Common myeloid progenitor, CD34-positive (primary cell): ENCODE measurements around the gene NOSIP.

Experiments
- CTCF ChIA-PET: fragments of 350-600 bp; sonication (Branson Sonifier 250); formaldehyde crosslinking; loops from one replicate; lab custom pipeline; 2021; ENCODE audit warnings: antibody characterized with exemption; lab: Charles Lee
- POLR2A ChIA-PET: fragments of 350-600 bp; sonication (Branson Sonifier 250); formaldehyde crosslinking; loops from one replicate; lab custom pipeline; 2021; ENCODE audit warnings: antibody characterized with exemption; lab: Charles Lee
- DNase-seq, 3 donors: peaks; one replicate each; pipeline versions ENCODE4 v3.0.0 to v3.0.0-alpha.2; 2013
- H3K27ac ChIP-seq, 2 experiments: 1 replicate in 1 of 2; 2 replicates in 1 of 2; pipeline ENCODE4 v1.7.0; 2013; ENCODE audit warnings: inconsistent platforms in 2 of 2, low read length in 2 of 2, mild to moderate bottlenecking in 2 of 2, low read depth in 1 of 2, moderate library complexity in 1 of 2; ENCODE audit not compliant: severe bottlenecking in 2 of 2, insufficient read depth in 1 of 2, poor library complexity in 1 of 2
- H3K27me3 ChIP-seq, 5 experiments: replicated peaks in 2 of 5; 1 replicate in 3 of 5; 2 replicates in 2 of 5; pipeline versions ENCODE4 v1.6.1 to v1.7.0; 2013; ENCODE audit warnings: low read length in 4 of 5, mild to moderate bottlenecking in 2 of 5, moderate library complexity in 2 of 5, inconsistent platforms in 1 of 5; ENCODE audit not compliant: insufficient read depth in 5 of 5, control insufficient read depth in 4 of 5
- H3K36me3 ChIP-seq, 4 experiments: 1 replicate in 2 of 4; 2 replicates in 2 of 4; pipeline versions ENCODE4 v1.6.1 to v1.7.0; 2013; ENCODE audit warnings: low read length in 3 of 4, control low read depth in 1 of 4, mild to moderate bottlenecking in 1 of 4; ENCODE audit not compliant: control insufficient read depth in 4 of 4, insufficient read depth in 4 of 4
- H3K4me1 ChIP-seq, 4 experiments: 1 replicate in 3 of 4; 2 replicates in 1 of 4; pipeline versions ENCODE4 v1.6.1 to v1.7.1; 2013; ENCODE audit warnings: low read length in 3 of 4, mild to moderate bottlenecking in 3 of 4, control low read depth in 1 of 4, inconsistent platforms in 1 of 4, moderate library complexity in 1 of 4; ENCODE audit not compliant: control insufficient read depth in 4 of 4, insufficient read depth in 4 of 4; ENCODE audit errors: control extremely low read depth in 1 of 4
- H3K4me3 ChIP-seq, 7 experiments: 1 replicate in 4 of 7; 2 replicates in 3 of 7; pipeline versions ENCODE4 v1.5.1 to v1.7.0; 2013; ENCODE audit warnings: mild to moderate bottlenecking in 7 of 7, low read length in 6 of 7, moderate library complexity in 6 of 7, inconsistent platforms in 2 of 7, low read depth in 2 of 7, control low read depth in 1 of 7; ENCODE audit not compliant: insufficient read depth in 4 of 7, control insufficient read depth in 1 of 7; ENCODE audit errors: extremely low read depth in 1 of 7
- H3K9me3 ChIP-seq, 5 experiments: 1 replicate in 4 of 5; 2 replicates in 1 of 5; pipeline versions ENCODE4 v1.6.1 to v1.7.1; 2013; ENCODE audit warnings: low read length in 4 of 5, mild to moderate bottlenecking in 2 of 5, inconsistent platforms in 1 of 5, low read depth in 1 of 5, moderate library complexity in 1 of 5; ENCODE audit not compliant: control insufficient read depth in 4 of 5, insufficient read depth in 2 of 5; ENCODE audit errors: control extremely low read depth in 1 of 5
- WGBS: methylation state at CpG from one replicate; pipeline ENCODE4 v1.1.5; 2013; ENCODE audit not compliant: insufficient coverage; 5-methylcytosine and 5-hydroxymethylcytosine counted together

NOSIP gene

GRCh38 chr19:49590971-49591730 is 10.8 kb upstream of the NOSIP start, which contains the start of gene PRR12:
PRR12 (plus strand) TSS chr19:49591182; CDS start chr19:49591655, 473 bp downstream.
- peak within 1 kb of the TSS; percentile 64 to 82 for H3K27ac ChIP-seq
- ChIA-PET POLR2A (interaction anchor here (0.6 to 5.2 kb wide), 4 partner anchors 11 to 86 kb away, joined by 3 to 28 read pairs (median 10); partner anchors contain the start of genes NOSIP, PRMT1, PRRG2 and RRAS), CTCF (interaction anchor here (0.7 to 2.0 kb wide), 3 partner anchors 49 to 93 kb away, joined by 3 to 6 read pairs (median 5); partner anchors contain the start of gene RRAS)

GRCh38 chr19:49590071-49590970 is 10.0 kb upstream of the NOSIP start:
- Histone ChIP-seq H3K27me3 (no peaks in the 10 kb centered on the region), H3K27ac (peak overlapping the region; percentile 64 to 82), H3K9me3 (no peaks in the 10 kb centered on the region), H3K4me3 (peak overlapping the region; percentile 70 to 96 (median 84)), H3K4me1 (peaks cover 0 to 30% (median 27%) of the 10 kb centered on the region in 4 experiments), H3K36me3 (peaks cover 0 to 18% (median 10%) of the 10 kb centered on the region in 4 experiments)
- ChIA-PET CTCF (interaction anchor here (0.7 to 2.0 kb wide), 5 partner anchors 10 to 92 kb away, joined by 3 to 6 read pairs (median 5); partner anchors contain the start of genes NOSIP and RRAS), POLR2A (interaction anchor here (0.6 to 5.2 kb wide), 5 partner anchors 10 to 138 kb away, joined by 4 to 28 read pairs (median 5); partner anchors contain the start of genes NOSIP, PRMT1, PRRG2 and RRAS)
- WGBS: 0% methylated on average over 29 of the region's 58 CpGs
- DNase-seq: peak; percentile 97 to 99 (median 98)

More at GRCh38 chr19:49590971-49591730, 10.8 kb upstream of the NOSIP start, which contains the start of gene PRR12:
- no peaks in the 10 kb centered on the region for H3K9me3 ChIP-seq
- DNase-seq: peak; percentile 72 to 87 (median 81)
- H3K36me3 ChIP-seq: peaks cover 0 to 23% (median 14%) of the 10 kb centered on the region in 4 experiments
- peaks cover 0 to 30% (median 27%) of the 10 kb centered on the region in 4 experiments for H3K4me1 ChIP-seq
- H3K27me3 ChIP-seq: no peaks in the 10 kb centered on the region
- peak within 1 kb of the TSS; percentile 82 to 96 (median 91) for H3K4me3 ChIP-seq
- 0% methylated on average over 9 of the region's 66 CpGs for WGBS

DNA sequence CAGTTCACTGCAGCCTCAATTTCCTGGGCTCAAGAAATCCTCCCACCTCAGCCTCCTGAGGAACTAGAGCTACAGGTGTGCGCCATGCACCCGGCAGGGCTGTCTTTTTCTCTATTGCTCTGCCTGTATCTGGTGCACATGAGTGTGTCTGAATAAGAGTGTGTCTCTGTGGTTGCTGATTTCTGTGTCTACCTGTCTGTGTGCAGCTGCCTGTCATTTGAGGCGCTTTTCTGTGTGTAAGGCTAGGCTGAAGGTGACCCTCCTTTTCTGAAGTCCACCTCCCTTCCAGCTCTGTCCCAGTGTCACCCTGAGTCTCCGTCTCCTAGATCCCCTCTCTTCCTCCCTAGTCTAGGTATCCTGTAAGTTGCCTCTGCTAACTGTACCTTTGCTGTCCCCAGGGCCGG is 9.1 kb upstream of the NOSIP start:
- Histone ChIP-seq H3K36me3 (peaks cover 0 to 10% (median 7%) of the 10 kb centered on the region in 4 experiments), H3K9me3 (no peaks in the 10 kb centered on the region), H3K27me3 (no peaks in the 10 kb centered on the region), H3K27ac (no peak overlapping the region), H3K4me1 (peaks cover 0 to 30% (median 27%) of the 10 kb centered on the region in 4 experiments), H3K4me3 (no peak overlapping the region)
- 57% methylated on average over 5 of the region's 5 CpGs for WGBS
- ChIA-PET CTCF (interaction anchor here (1.0 to 2.0 kb wide), 3 partner anchors 9 to 83 kb away, joined by 5 to 6 read pairs (median 5); partner anchors contain the start of gene NOSIP), POLR2A (interaction anchor here (0.6 to 5.2 kb wide), 5 partner anchors 9 to 137 kb away, joined by 4 to 28 read pairs (median 5); partner anchors contain the start of genes NOSIP, PRMT1, PRRG2 and RRAS)
- DNase-seq: no peak

GRCh38 chr19:49588365-49589122 is 8.2 kb upstream of the NOSIP start:
- H3K9me3 ChIP-seq: no peaks in the 10 kb centered on the region
- no peak overlapping the region for H3K27ac ChIP-seq
- ChIA-PET POLR2A (interaction anchor here (2.3 to 5.2 kb wide), 2 partner anchors 8 to 53 kb away, joined by 15 to 28 read pairs; partner anchors contain the start of genes NOSIP, PRRG2, RRAS and SCAF1), CTCF (interaction anchor here (1.8 kb wide), 1 partner anchor 18 kb away, joined by 5 read pairs; no protein-coding TSS in a partner anchor)
- DNase-seq: no peak
- H3K4me1 ChIP-seq: peaks cover 0 to 25% (median 23%) of the 10 kb centered on the region in 4 experiments
- peaks cover 0 to 1% (median under 1%) of the 10 kb centered on the region in 4 experiments for H3K36me3 ChIP-seq
- H3K27me3 ChIP-seq: no peaks in the 10 kb centered on the region
- no peak overlapping the region for H3K4me3 ChIP-seq
- 97% methylated on average over 15 of the region's 18 CpGs for WGBS

- H3K27me3 ChIP-seq: no peaks in the 10 kb centered on the region
- DNase-seq: no peak
- H3K27ac ChIP-seq: no peak overlapping the region
- ChIA-PET POLR2A (no interaction called here), CTCF (interaction anchor here (2.6 kb wide), 1 partner anchor 17 kb away, joined by 11 read pairs; no protein-coding TSS in a partner anchor)
- peaks cover 0 to 14% (median 14%) of the 10 kb centered on the region in 4 experiments for H3K4me1 ChIP-seq
- no peaks in the 10 kb centered on the region for H3K9me3 ChIP-seq
- H3K4me3 ChIP-seq: no peak overlapping the region
- no peaks in the 10 kb centered on the region for H3K36me3 ChIP-seq
- WGBS: no CpG with 5 or more reads among the region's 8 CpGs
Observed at GRCh38 chr19:49587227-49587626, 6.9 kb upstream of the NOSIP start.

DNA sequence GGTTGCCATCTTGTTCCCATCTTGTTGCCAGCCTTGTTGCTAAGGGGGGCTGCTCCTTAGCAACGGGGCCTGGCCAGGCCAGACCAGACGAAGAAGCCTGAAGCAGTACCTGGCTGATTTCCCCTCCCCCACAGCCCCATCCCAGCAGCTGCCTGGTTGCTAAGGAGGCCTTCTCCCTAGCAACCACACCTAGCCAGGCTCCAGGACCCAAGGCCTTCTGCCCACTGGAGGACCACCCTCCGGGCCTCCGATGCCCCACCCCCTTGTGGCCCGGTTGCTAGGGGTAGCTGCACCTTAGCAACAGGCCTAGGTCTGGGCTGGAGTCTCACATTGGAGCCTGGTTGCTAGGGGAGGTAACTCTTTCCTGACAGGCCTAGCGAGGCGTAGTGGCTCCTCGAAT is 4.7 kb upstream of the NOSIP start:
- Histone ChIP-seq H3K9me3 (no peaks in the 10 kb centered on the region), H3K27ac (no peak overlapping the region), H3K4me3 (no peak overlapping the region), H3K4me1 (peaks cover 3 to 11% (median 10%) of the 10 kb centered on the region in 4 experiments), H3K27me3 (no peaks in the 10 kb centered on the region), H3K36me3 (no peaks in the 10 kb centered on the region)
- POLR2A ChIA-PET: no interaction called here
- DNase-seq: no peak
- CTCF ChIA-PET: interaction anchor here (2.4 to 2.6 kb wide), 2 partner anchors 15 to 79 kb away, joined by 8 to 11 read pairs; no protein-coding TSS in a partner anchor
- WGBS: 92% methylated on average over 8 of the region's 8 CpGs
